NCI-H128 (cell line): Measurements from ENCODE around the gene HOXD10.

Source experiments
- DNase-seq: peaks from one replicate; lab custom pipeline; 2025; ENCODE audit not compliant: unreplicated experiment; lab: John Stamatoyannopoulos, UW

Gene HOXD10

GRCh38 chr2:176106581-176107539, 9.7 kb upstream of the HOXD10 start, which contains the start of gene HOXD11:
TSS of gene HOXD11 (plus strand) at chr2:176107280. CDS start at chr2:176107356, 76 bp downstream.
- DNase-seq: peak; percentile 62

GRCh38 chr2:176107731-176108181, 8.8 kb upstream of the HOXD10 start:
- DNase-seq: no peak

- no peak for DNase-seq
These were observed 7.2 kb upstream of the HOXD10 start for GRCh38 chr2:176109192-176109901.

- DNase-seq: no peak
These were observed 6.6 kb upstream of the HOXD10 start for GRCh38 chr2:176109946-176110345.

- no peak for DNase-seq
These were observed 5.9 kb upstream of the HOXD10 start for GRCh38 chr2:176110415-176111308.

GRCh38 chr2:176111309-176111663, 5.3 kb upstream of the HOXD10 start:
- peak; percentile 71 for DNase-seq

- DNase-seq: no peak
These were observed 4.7 kb upstream of the HOXD10 start for GRCh38 chr2:176111846-176112374.

GRCh38 chr2:176112375-176113302, 3.9 kb upstream of the HOXD10 start:
- DNase-seq: no peak

- DNase-seq: no peak
These were observed 2.3 kb upstream of the HOXD10 start for GRCh38 chr2:176114120-176114929.

GRCh38 chr2:176114930-176115625, 1.5 kb upstream of the HOXD10 start:
- no peak for DNase-seq

GRCh38 chr2:176117162-176117822, 714 bp downstream of the HOXD10 start:
- no peak for DNase-seq

GRCh38 chr2:176117823-176118371, 1.3 kb downstream of the HOXD10 start:
- DNase-seq: no peak

GRCh38 chr2:176118601-176119339, 2.2 kb downstream of the HOXD10 start:
- DNase-seq: no peak

GRCh38 chr2:176120364-176121189, 4.0 kb downstream of the HOXD10 start:
- DNase-seq: no peak

GRCh38 chr2:176121190-176122051, 4.8 kb downstream of the HOXD10 start:
- DNase-seq: no peak
